HuH-7.5 (cell line): ENCODE measurements around the gene DEPDC1.
A peak's percentile ranks its signal among the peaks of the same experiment; 100 is the strongest.
"Not testable (repeated sequence)": the region's sequence is repeated elsewhere in the genome, so short reads cannot be mapped to it uniquely, and the experiment has no call there.

Experiments used
- DNase-seq: peaks from one replicate; pipeline ENCODE4 v3.0.0; 2011; ENCODE audit warnings: low spot score

Gene DEPDC1, protein sequence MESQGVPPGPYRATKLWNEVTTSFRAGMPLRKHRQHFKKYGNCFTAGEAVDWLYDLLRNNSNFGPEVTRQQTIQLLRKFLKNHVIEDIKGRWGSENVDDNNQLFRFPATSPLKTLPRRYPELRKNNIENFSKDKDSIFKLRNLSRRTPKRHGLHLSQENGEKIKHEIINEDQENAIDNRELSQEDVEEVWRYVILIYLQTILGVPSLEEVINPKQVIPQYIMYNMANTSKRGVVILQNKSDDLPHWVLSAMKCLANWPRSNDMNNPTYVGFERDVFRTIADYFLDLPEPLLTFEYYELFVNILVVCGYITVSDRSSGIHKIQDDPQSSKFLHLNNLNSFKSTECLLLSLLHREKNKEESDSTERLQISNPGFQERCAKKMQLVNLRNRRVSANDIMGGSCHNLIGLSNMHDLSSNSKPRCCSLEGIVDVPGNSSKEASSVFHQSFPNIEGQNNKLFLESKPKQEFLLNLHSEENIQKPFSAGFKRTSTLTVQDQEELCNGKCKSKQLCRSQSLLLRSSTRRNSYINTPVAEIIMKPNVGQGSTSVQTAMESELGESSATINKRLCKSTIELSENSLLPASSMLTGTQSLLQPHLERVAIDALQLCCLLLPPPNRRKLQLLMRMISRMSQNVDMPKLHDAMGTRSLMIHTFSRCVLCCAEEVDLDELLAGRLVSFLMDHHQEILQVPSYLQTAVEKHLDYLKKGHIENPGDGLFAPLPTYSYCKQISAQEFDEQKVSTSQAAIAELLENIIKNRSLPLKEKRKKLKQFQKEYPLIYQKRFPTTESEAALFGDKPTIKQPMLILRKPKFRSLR

DNA sequence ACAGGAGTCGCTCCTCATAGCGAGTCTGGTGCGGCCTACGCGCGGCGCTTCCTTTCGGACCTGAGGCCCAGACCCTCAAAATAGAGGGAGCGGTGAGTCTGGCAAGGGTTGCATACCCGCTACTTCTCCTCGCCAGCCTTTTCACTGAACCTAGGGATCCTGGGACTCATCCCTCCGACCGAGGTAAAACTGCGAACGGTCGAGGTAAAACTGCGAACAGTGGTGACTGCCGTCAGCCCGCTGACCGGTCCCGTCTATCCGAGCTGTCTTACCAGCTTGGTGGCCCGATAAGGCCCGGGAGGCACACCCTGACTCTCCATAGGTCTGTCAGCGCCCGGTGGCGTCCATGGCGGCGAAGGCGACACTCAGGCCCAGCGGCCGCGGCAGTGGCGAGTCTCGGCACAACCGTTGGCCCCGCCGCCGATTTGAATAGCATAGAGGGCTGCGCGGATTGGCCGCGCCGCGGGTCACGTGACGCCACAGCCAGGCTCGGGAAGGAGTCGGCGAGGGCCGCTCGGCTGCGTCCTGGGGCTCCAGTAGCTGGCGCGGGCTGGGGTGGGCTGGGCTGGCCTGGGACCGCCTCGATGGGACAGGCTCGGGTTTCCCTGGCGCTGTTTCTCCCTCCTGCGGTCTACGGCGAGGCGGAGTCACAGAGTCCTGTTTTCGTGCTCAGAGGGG, at the start of gene DEPDC1:
TSS of gene DEPDC1 (minus strand) at position 403 of the 678 bp plus-strand sequence. CDS start at position 320, 83 bp downstream.
- peak; percentile 77 for DNase-seq

DNA sequence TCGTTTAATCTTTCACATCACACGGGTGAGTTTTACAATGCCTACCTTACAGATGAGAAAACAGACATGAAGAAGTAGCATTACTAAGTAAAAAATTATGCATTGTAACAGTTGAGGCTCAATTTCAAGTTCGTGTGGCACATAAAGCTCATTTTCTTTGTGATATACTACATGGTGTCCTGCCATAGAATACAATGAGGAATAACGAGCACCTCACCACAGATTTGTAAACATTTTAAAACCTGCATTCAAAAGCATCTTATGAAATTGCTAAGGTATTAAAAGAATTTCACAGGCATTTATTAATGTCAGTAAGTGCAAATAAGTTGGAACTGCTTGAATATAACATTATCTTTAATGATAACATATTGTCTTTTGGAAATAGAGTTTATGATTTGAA, 47.8 kb upstream of the DEPDC1 start:
- no peak for DNase-seq

DNA sequence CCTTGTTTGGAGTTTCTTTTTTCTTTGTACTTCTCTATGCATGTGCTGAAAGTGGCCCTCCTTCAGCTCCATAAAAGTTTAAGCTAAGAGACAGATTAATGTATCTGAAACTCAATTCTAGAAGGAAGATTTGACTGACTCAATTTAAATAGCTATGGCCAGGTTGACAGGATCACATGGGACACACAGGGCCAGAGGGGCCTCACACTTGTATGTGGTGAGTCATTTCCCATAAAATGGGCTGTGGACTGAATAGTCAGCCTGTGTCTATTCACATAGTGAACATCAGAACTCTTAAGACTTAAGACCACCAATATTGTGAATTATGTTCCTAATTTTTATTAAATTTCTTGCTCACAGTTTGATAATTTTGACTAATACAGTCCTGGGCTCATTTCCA, 45.7 kb upstream of the DEPDC1 start:
- DNase-seq: no peak

DNA sequence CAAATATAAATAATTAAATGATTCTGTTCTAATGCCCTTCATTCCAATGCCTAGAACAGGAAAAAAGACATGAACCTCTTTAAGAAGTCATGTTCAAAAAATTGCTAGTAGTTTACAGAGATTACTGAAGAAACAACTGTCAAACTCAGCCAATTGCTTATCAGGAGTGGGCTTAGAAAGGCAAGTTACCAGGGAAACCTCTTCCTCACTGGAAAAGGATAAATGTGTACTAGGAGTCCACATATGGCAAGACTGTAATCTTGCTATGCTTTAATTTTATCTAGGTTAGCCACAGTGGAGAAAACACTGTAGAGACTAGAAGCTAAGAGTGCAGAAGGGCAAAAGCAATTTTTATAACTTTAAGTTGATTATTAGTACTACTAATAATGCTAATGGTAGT, 42.1 kb upstream of the DEPDC1 start:
- no peak for DNase-seq

DNA sequence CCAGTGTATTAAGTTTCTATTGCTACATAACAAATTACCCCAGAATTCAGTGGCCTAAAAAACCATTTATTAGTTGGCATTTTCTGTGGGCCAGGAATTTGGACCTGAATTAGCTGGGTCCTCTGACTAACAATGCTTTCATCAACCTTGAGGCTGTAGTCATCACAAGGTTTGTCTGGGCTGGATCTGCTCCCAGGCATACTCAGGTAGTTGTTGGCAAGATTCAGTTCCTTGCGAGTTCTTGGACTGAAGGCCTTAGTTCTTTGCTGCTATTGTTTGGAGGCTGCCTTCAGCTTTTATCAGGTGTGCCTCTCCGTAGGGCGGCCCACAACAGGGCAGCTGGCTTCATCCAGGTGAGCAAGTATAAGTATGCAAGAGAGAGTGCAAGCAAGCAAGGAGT, 31.4 kb upstream of the DEPDC1 start:
- DNase-seq: no peak

DNA sequence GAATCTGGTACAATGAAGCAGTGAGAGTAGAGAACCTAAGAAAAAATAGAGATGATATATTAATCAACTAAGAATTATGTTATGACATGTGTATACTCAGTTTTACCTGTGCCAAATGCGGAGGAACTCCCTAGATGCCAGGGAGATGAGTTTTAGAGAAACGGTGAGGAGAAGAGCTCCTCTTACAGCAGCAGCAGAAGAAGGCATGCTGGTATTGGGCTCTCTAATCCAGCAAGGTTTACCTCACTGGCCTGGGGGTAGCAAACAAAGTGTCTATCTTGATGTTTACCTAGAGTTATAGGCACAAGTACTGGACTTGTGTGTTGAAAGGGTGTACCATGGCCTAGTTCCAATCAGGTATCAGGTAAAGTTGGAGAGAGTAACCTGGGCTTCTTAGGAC, 28.9 kb upstream of the DEPDC1 start:
- no peak for DNase-seq

DNA sequence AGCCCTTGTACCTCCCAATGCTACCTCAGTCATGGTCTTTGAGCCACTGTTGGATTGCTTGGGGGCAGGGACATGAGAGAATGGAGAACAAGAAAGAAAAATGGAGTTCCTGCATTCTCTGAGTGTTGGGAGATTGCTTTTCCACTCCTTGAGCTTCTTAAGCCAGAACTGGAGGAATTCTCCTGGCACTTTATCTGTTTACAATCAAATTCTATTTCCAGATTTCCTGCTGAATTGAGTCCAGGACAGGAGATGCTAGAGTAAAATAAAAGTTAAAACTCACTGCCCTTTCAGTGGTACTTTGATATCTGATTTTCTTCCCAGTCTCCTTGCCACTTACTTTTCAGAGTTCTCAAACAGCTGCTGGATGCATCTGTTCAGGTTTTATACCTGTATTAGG, 24.4 kb upstream of the DEPDC1 start:
- no peak for DNase-seq

DNA sequence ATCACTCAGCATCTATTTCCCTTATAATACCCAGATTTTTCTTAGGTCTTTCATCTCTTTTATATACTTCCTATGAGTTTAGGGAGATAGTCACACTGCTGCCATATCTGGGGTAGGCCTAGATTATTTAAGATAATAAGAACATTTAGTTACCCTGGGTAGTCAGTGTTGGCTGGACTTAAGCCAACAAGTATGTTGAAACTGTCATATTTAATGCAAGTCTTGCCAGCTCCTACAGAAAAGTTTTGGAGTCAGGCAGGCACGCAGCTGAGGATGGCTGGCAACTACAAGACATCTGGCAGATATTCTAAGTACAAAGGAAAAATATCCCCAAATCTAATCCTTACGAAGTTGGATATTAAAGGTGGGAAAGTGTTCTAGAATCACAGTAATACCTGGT, 19.2 kb upstream of the DEPDC1 start:
- no peak for DNase-seq

DNA sequence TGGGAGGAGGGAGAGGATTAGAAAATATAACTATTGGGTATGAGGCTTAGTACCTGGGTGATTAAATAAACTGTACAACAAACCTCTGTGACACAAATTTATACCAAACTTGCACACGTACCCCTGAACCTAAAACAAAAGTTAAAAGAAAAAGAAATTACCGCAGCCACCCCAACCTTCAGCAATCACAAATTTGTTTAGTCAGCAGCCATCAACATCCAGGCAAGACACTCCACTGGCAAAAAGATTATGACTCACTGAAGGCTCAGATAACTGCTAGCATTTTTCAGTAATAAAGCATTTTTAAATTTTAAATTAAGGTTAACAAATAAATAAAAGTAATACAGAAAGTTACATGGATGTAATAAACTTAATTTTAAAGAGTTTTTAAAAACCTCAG, 14.4 kb upstream of the DEPDC1 start:
- no peak for DNase-seq

DNA sequence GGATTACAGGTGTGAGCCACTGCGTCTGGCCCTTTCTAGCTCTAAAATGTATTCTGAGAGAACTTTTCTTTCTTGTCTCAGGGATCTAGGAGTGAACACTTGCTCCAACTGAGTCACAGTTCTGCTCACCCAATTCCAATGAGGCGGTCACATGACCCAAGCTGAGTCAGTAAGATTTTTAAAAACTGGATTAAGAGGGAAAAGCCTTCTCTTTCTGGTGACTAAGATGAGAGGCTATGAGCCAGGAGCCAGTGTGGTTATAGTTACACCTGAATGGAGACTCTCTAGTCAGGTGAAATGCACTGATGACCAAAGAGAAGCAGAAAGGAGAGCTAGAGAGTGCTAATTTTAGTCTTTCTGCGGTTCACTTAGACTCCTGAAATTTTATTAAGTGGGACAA, 9.5 kb upstream of the DEPDC1 start:
- DNase-seq: no peak

DNA sequence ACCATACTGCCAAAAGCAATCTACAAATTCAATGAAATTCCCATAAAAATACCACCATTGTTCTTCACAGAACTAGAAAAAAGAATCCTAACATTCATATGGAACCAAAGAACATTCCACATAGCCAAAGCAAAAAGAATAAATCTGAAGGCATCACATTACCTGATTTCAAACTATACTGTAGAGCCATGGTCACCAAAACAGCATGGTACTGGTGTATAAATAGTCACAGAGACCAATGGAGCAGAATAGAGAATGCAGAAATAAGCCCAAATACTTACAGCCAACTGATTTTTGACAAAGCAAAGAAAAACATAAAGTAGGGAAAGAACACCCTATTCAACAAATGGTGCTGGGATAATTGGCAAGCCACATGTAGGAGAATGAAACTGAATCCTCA, 6.2 kb upstream of the DEPDC1 start:
- no peak for DNase-seq

DNA sequence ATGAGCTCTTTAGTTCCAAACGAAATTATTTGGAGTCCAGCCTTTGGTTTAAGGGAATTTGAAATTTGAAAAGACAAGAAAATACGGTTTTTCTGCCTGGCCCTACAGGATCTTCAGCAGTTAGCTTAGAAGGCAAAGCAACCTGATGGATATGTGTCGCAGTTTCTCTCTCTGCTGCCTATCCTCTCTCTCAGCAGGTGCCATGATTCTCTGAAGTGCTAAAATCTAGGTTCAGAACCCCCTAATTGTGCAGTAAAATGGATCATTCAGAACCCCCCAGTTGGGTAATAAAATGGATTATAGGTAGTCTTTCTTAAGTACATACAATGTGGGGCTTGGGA, 446 bp upstream of the DEPDC1 start:
- DNase-seq: no peak

DNA sequence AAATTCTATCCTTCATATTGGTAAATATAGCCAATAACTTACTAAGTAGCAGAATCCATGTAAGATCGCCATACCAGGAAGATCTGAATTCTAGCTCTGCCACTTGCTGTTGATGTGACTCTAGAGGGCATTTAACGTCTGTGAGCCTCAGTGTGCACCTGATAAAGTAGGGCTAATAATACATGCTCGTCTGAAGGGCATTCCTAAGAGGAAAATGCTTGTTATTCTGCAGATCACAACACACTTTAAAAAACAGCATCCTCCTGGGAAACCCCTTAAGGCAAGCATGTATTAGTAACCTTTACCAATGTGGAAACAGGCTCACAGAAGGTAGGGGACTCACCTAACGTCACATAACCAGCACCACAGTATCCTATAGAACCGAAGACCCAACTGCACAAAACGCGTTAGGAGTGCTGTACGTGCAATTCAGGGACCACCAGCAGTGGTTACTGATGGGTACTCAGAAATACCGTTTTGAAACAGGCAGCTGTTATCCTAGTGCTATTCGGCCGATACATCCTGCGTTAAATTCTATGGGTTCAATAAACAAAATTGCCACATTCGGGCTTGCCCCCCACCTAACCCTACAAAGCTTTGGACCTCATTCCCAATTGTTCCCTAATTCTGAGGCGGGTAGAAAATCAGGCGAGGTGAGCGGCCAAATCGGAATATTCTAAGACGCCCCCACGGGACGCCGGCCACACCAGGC, 758 bp downstream of the DEPDC1 start:
- DNase-seq: peak; percentile 6

DNA sequence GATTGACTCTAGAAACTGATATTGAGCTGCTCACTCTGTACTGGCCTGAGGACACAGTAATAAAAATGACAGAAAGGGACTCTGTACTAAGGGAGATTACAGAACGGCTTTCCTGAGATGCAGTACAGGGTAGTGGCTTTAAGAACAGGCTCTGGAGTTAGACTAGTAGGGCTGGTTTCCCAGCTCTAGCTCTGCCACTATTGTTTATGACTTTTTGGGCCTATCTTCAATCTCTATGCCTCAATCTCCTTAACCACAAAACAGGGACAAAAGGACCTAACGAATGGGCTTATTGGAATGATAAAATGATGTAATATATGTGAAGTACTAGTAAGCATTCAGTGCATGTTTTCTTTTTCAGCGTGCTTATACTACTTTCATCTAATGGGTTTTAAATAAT, 1.4 kb downstream of the DEPDC1 start:
- peak; percentile 8 for DNase-seq

DNA sequence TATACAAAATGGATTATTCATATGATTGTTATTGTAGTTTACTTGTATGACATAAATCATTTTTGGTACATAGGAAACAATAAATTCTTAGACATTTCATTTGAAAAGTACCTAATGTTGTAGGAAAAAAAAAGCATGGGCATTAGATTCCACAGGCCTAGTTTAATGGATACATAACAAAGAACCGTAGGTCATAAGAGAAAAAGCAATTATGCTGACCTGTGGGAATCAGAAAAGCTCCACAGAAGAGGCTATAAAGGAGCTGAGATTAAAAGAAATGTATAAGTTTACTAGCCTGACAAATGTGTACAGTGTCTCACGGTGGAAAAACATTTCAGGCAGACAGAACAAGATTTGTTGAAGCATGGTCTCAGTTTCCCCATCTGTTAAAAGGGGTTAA, 3.7 kb downstream of the DEPDC1 start:
- DNase-seq: no peak

DNA sequence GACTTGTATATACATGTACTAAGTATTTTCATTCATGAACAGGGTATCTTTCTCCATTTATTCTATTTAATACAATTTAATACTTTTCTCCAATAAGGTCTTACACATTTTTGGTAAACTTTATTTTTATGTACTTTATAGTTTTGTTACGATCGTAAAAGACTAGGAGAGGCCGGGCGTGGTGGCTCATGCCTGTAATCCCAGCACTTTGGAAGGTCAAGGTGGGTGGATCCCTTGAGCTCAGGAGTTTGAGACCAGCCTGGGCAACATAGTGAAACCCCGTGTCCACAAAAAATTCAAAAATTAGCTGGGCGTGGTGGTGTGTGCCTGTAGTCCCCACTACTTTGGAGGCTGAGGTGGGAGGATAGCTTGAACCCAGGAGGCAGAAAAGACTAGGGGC, 4.6 kb downstream of the DEPDC1 start:
- DNase-seq: not testable (repeated sequence)

DNA sequence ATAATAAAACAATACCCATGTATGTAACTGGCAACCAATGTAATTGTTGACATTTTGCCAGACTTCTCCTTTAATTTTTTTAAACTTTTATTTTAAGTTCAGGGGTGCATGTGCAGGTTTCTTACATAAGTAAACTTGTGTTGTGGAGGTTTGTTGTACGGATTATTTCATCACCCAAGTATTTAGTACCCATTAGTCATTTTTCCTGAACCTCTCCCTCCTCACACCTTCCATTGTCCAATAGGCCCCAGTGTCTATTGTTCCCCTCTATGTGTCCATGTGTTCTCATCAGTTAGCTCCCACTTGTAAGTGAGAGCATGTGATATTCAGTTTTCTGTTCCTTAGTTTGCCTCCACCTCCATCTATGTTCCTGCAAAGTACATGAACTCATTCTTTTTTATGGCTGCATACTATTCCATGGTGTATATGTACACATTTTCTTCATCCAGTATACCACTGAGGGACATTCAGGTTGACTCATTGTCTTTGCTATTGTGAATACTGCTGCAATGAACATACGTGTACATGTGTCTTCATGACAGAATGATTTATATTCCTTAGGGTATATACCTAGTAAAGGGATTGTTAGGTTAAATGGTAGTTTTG, 6.7 kb downstream of the DEPDC1 start:
- no peak for DNase-seq

DNA sequence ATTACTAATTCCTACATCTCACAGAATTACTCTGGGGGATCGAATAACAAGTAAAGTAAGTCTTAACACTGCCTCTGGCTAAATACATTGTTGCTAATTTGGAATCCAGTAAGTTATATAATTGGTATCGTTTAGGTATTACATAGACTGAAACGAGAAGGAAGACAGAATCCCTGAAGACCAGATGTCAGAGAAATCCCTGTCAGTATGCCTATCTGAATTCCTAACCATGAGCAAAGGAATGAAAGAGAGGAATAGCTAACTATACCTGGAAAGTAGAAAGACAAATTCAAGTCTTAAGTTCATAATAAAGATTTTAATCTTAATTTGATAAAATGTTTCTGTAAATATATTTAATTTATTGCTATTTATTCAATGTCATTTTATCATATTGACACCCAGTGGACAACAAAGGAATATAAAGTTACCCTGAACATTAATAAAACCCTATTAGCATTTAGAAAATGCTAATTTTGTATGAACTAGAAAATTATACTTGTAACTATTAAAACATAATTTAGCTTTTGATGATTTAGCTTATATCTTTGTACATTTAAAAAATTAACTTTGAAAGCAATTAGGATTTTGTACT, 11.4 kb downstream of the DEPDC1 start:
- DNase-seq: no peak

DNA sequence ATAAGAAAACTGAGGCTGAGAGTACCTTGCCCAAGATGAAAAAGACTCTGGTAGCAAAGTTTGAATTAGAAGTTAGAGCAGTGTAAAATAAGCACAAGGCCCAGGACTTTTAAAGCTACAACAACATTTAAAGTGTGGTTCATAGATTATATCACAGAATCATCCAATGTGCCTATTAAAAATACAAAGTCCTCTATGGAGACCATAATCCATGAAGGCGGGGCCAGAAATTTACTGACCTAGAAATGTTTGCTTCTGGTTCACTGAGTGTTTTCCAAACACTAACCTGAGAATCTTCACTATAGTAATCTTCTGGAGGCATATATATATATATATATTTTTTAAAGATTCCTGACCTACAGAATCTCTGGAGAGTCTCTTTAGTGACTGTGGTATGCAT, 12.3 kb downstream of the DEPDC1 start:
- DNase-seq: no peak

DNA sequence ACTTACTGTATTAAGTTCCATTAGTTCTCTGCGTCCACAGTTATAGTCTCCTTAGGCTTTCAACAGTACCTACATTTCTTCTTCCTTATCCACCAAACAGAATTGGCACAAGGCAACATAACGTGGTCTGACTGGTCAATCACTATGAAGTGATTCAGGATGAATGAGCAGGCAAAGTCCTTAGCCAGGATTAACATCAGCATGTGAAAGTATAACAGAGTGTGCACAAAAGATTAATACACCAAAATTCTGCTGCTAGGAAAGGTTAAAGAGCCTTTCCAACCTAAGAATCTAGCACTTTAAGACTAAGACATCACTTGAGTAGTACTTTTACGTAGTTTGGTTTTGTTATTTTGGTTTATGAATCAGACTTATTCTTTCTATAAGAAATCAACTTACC, 15.8 kb downstream of the DEPDC1 start:
- DNase-seq: no peak

DNA sequence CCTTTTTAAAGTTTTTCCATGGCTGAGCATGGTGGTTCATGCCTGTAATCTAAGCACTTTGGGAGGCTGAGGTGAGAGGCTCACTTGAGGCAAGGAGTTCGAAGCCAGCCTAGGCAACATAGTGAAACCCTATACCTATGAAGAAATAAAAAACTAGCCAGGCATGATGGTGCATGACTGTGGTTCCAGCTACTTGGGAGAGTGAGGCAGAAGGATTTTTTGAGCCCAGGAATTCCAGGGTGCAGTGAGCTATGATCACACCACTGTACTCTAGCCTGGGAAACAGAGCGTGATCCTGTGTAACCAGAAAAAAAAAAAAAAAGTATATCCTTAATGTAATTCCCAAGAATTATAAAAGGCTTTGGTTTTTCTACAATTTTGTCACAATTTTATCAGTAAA, 17.4 kb downstream of the DEPDC1 start:
- no peak for DNase-seq

DNA sequence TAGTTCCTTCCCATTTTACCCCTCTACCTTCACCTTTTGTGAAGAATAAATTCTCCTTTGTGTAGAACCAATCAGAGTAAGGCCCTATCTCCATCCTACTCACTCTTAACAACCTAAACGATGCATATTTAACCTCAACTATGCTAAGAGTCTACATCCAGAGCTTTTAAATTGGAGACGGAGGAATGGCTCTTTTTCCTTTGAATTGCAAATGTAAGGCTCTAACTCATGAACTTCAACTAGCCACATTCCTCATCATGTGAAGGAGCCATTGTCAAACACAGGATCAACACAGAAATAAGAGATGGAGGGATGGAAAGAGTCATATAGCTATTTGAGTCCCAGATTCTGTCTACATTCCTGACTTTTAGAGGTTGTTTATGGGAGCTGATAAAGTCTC, 18.2 kb downstream of the DEPDC1 start:
- DNase-seq: no peak
